Activated CD4-positive, CD25-positive, alpha-beta regulatory T cell (primary cell): ENCODE results near the gene NCAM1.
"Not testable (repeated sequence)": the region's sequence is repeated elsewhere in the genome, so short reads cannot be mapped to it uniquely, and the experiment has no call there.

Experiments
- DNase-seq, 4 experiments: peaks; one replicate each; lab custom pipeline; 2025; lab: John Stamatoyannopoulos, UW

Gene NCAM1

GRCh38 chr11:113022262-113022661 lies 61.0 kb downstream of the NCAM1 start:
- DNase-seq = no peak

- no peak for DNase-seq
These were observed 62.0 kb downstream of the NCAM1 start for GRCh38 chr11:113023228-113023627.

- DNase-seq = no peak
These were observed 62.8 kb downstream of the NCAM1 start for GRCh38 chr11:113023986-113024385.

GRCh38 chr11:113026778-113027177 lies 65.6 kb downstream of the NCAM1 start:
- no peak for DNase-seq

GRCh38 chr11:113034576-113034975 lies 73.4 kb downstream of the NCAM1 start:
- DNase-seq = no peak

GRCh38 chr11:113035708-113036107 lies 74.5 kb downstream of the NCAM1 start:
- no peak for DNase-seq

- no peak for DNase-seq
These were observed 82.5 kb downstream of the NCAM1 start for GRCh38 chr11:113043698-113044097.

GRCh38 chr11:113045146-113045545 lies 83.9 kb downstream of the NCAM1 start:
- DNase-seq = no peak

GRCh38 chr11:113046866-113047265 lies 85.6 kb downstream of the NCAM1 start:
- DNase-seq = no peak

- no peak for DNase-seq
These were observed 87.9 kb downstream of the NCAM1 start for GRCh38 chr11:113048820-113049768.

- DNase-seq = not testable (repeated sequence)
These were observed 91.8 kb downstream of the NCAM1 start for GRCh38 chr11:113053042-113053441.

- no peak for DNase-seq
These were observed 95.8 kb downstream of the NCAM1 start for GRCh38 chr11:113057038-113057437.

GRCh38 chr11:113059548-113059947 lies 98.3 kb downstream of the NCAM1 start:
- no peak for DNase-seq

GRCh38 chr11:113065330-113065729 lies 104.1 kb downstream of the NCAM1 start:
- no peak for DNase-seq

GRCh38 chr11:113072237-113072858 lies 111.1 kb downstream of the NCAM1 start:
- DNase-seq = no peak

- no peak for DNase-seq
These were observed 112.2 kb downstream of the NCAM1 start for GRCh38 chr11:113073290-113073953.

GRCh38 chr11:113075586-113076095 lies 114.4 kb downstream of the NCAM1 start:
- DNase-seq = no peak

- no peak for DNase-seq
These were observed 116.2 kb downstream of the NCAM1 start for GRCh38 chr11:113077379-113077778.

- no peak for DNase-seq
These were observed 121.2 kb downstream of the NCAM1 start for GRCh38 chr11:113082341-113082955.

GRCh38 chr11:113083571-113083970 lies 122.4 kb downstream of the NCAM1 start:
- no peak for DNase-seq

GRCh38 chr11:113084297-113084696 lies 123.1 kb downstream of the NCAM1 start:
- DNase-seq = no peak

- DNase-seq = no peak
These were observed 124.2 kb downstream of the NCAM1 start for GRCh38 chr11:113085446-113085845.
